Dermis blood vessel endothelial cell (primary cell): Measurements from ENCODE around the gene RPL13. TPM values are rescaled to one million over a fixed set of nuclear protein-coding genes. Genes with fewer than 3 reads are reported as not detected.

ENCODE experiments used
- DNase-seq: peaks from one replicate; pipeline ENCODE4 v3.0.0; 2010
- total RNA-seq: library from RNA; depleted of rRNA; stranded (reverse); fragments of >200 nt; gene quantifications from 2 replicates; pipeline ENCODE4 v1.2.3, GENCODE V29; 2014

Gene RPL13
- total RNA-seq = 1,818 and 3,550 TPM in 2 replicates

- DNase-seq = peak; percentile 96
Measured at GRCh38 chr16:89560378-89561141, at the start of gene RPL13. RPL13 (plus strand) TSS chr16:89560682; CDS start chr16:89560960, 278 bp downstream.

GRCh38 chr16:89511374-89511773 is 49.1 kb upstream of the RPL13 start:
- no peak for DNase-seq

GRCh38 chr16:89512453-89512852 is 48.0 kb upstream of the RPL13 start:
- no peak for DNase-seq

GRCh38 chr16:89517128-89517527 is 43.4 kb upstream of the RPL13 start:
- no peak for DNase-seq

GRCh38 chr16:89519881-89520280 is 40.6 kb upstream of the RPL13 start:
- no peak for DNase-seq

GRCh38 chr16:89522287-89522686 is 38.2 kb upstream of the RPL13 start:
- no peak for DNase-seq

GRCh38 chr16:89523680-89524344 is 36.7 kb upstream of the RPL13 start:
- DNase-seq = peak; percentile 89

GRCh38 chr16:89525146-89525913 is 35.2 kb upstream of the RPL13 start:
- no peak for DNase-seq

GRCh38 chr16:89529097-89529496 is 31.4 kb upstream of the RPL13 start:
- DNase-seq = no peak

- no peak for DNase-seq
Measured at GRCh38 chr16:89530401-89531381, 29.8 kb upstream of the RPL13 start.

GRCh38 chr16:89531821-89532526 is 28.5 kb upstream of the RPL13 start:
- DNase-seq = peak; percentile 58

- DNase-seq = peak; percentile 64
Measured at GRCh38 chr16:89534252-89534756, 26.2 kb upstream of the RPL13 start.

- DNase-seq = no peak
Measured at GRCh38 chr16:89536371-89536770, 24.1 kb upstream of the RPL13 start.

- no peak for DNase-seq
Measured at GRCh38 chr16:89536886-89537548, 23.5 kb upstream of the RPL13 start.

- no peak for DNase-seq
Measured at GRCh38 chr16:89537549-89537925, 22.9 kb upstream of the RPL13 start.

GRCh38 chr16:89538286-89538685 is 22.2 kb upstream of the RPL13 start:
- no peak for DNase-seq

- DNase-seq = no peak
Measured at GRCh38 chr16:89540557-89540956, 19.9 kb upstream of the RPL13 start.

GRCh38 chr16:89541792-89542191 is 18.7 kb upstream of the RPL13 start:
- no peak for DNase-seq

GRCh38 chr16:89544113-89544512 is 16.4 kb upstream of the RPL13 start:
- DNase-seq = no peak

- DNase-seq = no peak
Measured at GRCh38 chr16:89544713-89545043, 15.8 kb upstream of the RPL13 start.
